SU-DHL-6 (cell line): ENCODE measurements around the gene UNC5A.

ENCODE experiments used
- CTCF ChIP-seq: fragments of 200-600 bp; sonication (generic); IDR thresholded peaks from one replicate; pipeline ENCODE4 v1.5.1; 2017; ENCODE audit warnings: antibody characterized with exemption, mild to moderate bottlenecking, low read length, moderate library complexity; ENCODE audit not compliant: insufficient read depth, poor library complexity, severe bottlenecking
- EZH2phosphoT487 ChIP-seq: fragments of 200-600 bp; sonication (generic), shearing (Covaris generic); conservative IDR thresholded peaks from 2 replicates; pipeline ENCODE4 v1.6.1; 2018; ENCODE audit warnings: mild to moderate bottlenecking, antibody characterized with exemption, low read length, moderate library complexity, mixed read lengths

GRCh38 chr5:176862330-176862995 is 52.1 kb downstream of the UNC5A start:
- TF ChIP-seq CTCF (no peak), EZH2phosphoT487 (no peak)
